HFF-Myc (cell line): ENCODE data around the gene NEURL3.

Experiments
- DNase-seq: peaks from one replicate; pipeline ENCODE4 v3.0.0-alpha.2; 2011; ENCODE audit warnings: low read depth; ENCODE audit errors: extremely low read depth
- H3K4me3 ChIP-seq: replicated peaks from 2 replicates; pipeline ENCODE4 v1.5.1; 2011; ENCODE audit warnings: low read depth, mild to moderate bottlenecking, control low read depth, low read length
- TF ChIP-seq, protein P1 (sequence below): IDR thresholded peaks from 2 replicates; pipeline ENCODE4 v1.5.1; 2012; ENCODE audit warnings: mild to moderate bottlenecking, low read depth, low read length, control low read depth; ENCODE audit errors: missing control alignments

The NEURL3 gene

DNA sequence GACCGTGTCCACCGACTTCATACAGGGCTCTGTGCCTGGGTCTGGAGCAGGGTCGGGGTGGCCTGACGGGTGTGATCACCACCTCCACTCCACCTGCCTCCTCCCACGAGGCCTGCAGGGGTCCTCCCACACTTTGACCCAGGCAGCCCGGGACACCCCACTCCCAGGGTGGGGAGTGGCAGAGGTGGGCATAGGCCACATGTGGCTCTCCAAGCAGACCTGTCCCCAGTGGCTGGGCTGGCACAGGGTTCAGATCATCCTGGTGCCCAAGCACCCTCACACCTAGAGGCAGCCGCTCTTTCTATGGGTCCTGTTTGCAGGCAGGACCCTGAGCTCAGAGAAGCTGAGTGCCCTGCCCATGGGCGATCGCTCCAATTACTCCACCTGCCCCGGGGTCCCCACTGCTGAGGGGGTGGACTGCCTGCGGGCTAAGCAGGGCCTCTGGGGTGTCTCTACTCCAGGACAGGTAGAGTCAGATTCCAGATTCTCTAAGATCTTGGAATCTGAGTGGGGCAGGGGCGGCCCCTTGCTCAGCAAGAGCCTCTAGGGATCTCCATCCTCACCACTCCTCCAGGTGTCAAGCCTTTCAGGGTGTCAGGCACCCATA, 1.4 kb downstream of the NEURL3 start:
- TF ChIP-seq, protein P1, sequence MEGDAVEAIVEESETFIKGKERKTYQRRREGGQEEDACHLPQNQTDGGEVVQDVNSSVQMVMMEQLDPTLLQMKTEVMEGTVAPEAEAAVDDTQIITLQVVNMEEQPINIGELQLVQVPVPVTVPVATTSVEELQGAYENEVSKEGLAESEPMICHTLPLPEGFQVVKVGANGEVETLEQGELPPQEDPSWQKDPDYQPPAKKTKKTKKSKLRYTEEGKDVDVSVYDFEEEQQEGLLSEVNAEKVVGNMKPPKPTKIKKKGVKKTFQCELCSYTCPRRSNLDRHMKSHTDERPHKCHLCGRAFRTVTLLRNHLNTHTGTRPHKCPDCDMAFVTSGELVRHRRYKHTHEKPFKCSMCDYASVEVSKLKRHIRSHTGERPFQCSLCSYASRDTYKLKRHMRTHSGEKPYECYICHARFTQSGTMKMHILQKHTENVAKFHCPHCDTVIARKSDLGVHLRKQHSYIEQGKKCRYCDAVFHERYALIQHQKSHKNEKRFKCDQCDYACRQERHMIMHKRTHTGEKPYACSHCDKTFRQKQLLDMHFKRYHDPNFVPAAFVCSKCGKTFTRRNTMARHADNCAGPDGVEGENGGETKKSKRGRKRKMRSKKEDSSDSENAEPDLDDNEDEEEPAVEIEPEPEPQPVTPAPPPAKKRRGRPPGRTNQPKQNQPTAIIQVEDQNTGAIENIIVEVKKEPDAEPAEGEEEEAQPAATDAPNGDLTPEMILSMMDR: no peak
- no peak for DNase-seq
- no peak overlapping the region for H3K4me3 ChIP-seq

DNA sequence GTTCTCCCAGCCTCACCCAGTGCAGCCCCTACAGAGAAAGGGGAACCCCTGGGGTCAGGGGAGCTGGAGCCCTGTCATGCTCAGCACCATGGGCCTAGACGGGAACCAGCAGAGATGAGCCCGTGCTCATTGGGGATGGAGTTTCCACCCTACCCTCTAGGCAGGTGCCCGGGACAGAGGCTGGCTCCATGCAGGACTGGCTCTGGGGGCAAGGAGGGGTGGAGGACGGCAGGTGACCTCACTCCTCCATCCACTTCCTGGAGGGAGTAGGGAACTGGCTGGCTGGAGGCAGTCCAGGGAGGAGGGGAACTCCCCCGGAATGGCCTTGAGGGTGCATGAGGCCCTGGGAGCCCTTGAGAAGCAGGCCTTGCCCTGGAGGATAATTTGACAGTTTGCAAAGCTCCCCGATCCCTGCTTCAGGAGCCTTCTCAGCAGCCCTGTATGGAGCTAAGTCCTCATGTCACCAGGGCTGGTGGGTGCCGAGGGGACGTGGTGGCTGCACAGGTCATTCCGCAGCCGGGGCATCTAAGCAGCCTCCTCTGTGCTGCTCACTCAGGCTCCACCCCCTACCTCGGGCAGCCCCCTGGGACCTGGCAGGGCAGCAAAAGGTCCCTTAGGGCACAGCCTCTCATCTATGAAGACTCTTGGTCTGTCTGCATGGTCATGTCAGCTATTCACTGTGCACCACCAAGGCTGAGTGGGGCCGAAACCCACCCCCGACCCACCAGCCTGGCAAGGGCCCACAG, 2.1 kb downstream of the NEURL3 start:
- no peak for DNase-seq
- TF ChIP-seq, protein P1: no peak
- no peak overlapping the region for H3K4me3 ChIP-seq

DNA sequence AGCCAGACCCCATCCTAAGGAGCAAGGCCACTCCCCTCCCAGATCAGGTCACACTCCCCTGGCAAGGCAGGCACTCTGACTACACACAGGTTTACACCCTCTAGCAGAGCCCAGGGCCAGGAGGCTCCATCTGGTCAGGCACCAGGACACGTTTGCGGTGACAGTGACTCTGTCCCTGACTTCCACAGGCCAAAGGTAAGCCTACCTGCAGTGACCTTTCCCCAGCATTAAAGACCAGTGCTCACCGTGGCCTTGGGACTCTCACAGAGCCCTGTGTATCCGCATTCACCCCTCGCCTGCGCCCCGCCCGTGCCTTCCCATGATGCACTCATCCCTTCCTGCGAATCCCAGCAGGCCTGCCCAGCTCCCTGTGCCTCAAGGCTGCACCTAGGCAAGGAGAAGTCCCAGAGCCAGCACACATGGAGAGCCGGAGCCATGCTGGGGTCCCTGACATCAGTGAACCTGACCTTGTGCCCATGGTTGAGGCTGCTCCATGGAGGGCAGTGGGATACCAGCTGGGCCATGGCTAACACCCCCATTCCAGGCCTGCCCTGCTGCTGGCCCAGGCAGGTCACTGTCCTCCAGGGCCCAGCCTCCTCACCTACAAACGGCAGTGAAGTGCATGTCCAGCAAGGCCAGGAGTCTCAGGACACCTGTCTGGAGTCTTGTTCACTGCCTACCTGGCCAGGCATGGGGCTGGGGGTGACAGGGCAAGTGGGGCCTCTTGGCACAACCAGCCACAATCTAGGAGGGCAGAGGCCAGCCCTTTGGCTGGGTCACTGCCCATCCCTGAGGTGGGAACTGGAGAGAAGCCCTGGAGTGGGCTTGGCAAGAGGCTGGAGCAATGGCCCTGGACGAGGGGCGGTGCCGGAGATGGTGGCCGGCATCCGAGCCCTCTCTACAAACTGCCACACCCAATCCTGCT, 3.0 kb downstream of the NEURL3 start:
- no peak overlapping the region for H3K4me3 ChIP-seq
- TF ChIP-seq, protein P1: no peak
- no peak for DNase-seq

GRCh38 chr2:96501471-96501874, 3.7 kb downstream of the NEURL3 start:
- no peak overlapping the region for H3K4me3 ChIP-seq
- DNase-seq: no peak

GRCh38 chr2:96500385-96501066, 4.6 kb downstream of the NEURL3 start:
- H3K4me3 ChIP-seq: no peak overlapping the region
- no peak for DNase-seq
- TF ChIP-seq, protein P1: no peak

More at GRCh38 chr2:96501471-96501874, 3.7 kb downstream of the NEURL3 start:
- TF ChIP-seq, protein P1: no peak
